A673 (cell line): Measurements from ENCODE around the gene NOS1AP.
"Not testable (repeated sequence)": the region's sequence is repeated elsewhere in the genome, so short reads cannot be mapped to it uniquely, and the experiment has no call there.

ENCODE experiments used
- CTCF ChIP-seq: fragments of 300-800, 200-600 bp; sonication (generic); conservative IDR thresholded peaks from 2 replicates; pipeline ENCODE4 v1.5.1; 2017; ENCODE audit warnings: low read depth, mild to moderate bottlenecking, antibody characterized with exemption, low read length, moderate library complexity, mixed read lengths
- EZH2 ChIP-seq: fragments of 200-600 bp; sonication (generic); IDR thresholded peaks from 2 replicates; pipeline ENCODE4 v1.6.1; 2017; ENCODE audit warnings: borderline replicate concordance, low read depth, mild to moderate bottlenecking, mixed read lengths, antibody characterized with exemption, low read length; ENCODE audit not compliant: poor library complexity, severe bottlenecking

- TF ChIP-seq CTCF, EZH2: not testable (repeated sequence)
Observed at GRCh38 chr1:162418584-162418983, 349.1 kb downstream of the NOS1AP start.
